Common myeloid progenitor, CD34-positive (primary cell): ENCODE results near the gene EGFL7.
A peak's percentile ranks its signal among the peaks of the same experiment; 100 is the strongest.
"Not testable (repeated sequence)": the region's sequence is repeated elsewhere in the genome, so short reads cannot be mapped to it uniquely, and the experiment has no call there.

Experiments
- CTCF ChIA-PET: fragments of 350-600 bp; sonication (Branson Sonifier 250); formaldehyde crosslinking; loops from one replicate; lab custom pipeline; 2021; ENCODE audit warnings: antibody characterized with exemption; lab: Charles Lee
- POLR2A ChIA-PET: fragments of 350-600 bp; sonication (Branson Sonifier 250); formaldehyde crosslinking; loops from one replicate; lab custom pipeline; 2021; ENCODE audit warnings: antibody characterized with exemption; lab: Charles Lee
- DNase-seq, 3 donors: peaks; one replicate each; pipeline versions ENCODE4 v3.0.0 to v3.0.0-alpha.2; 2013
- H3K27ac ChIP-seq, 2 experiments: 1 replicate in 1 of 2; 2 replicates in 1 of 2; pipeline ENCODE4 v1.7.0; 2013; ENCODE audit warnings: inconsistent platforms in 2 of 2, low read length in 2 of 2, mild to moderate bottlenecking in 2 of 2, low read depth in 1 of 2, moderate library complexity in 1 of 2; ENCODE audit not compliant: severe bottlenecking in 2 of 2, insufficient read depth in 1 of 2, poor library complexity in 1 of 2
- H3K27me3 ChIP-seq, 5 experiments: replicated peaks in 2 of 5; 1 replicate in 3 of 5; 2 replicates in 2 of 5; pipeline versions ENCODE4 v1.6.1 to v1.7.0; 2013; ENCODE audit warnings: low read length in 4 of 5, mild to moderate bottlenecking in 2 of 5, moderate library complexity in 2 of 5, inconsistent platforms in 1 of 5; ENCODE audit not compliant: insufficient read depth in 5 of 5, control insufficient read depth in 4 of 5
- H3K36me3 ChIP-seq, 4 experiments: 1 replicate in 2 of 4; 2 replicates in 2 of 4; pipeline versions ENCODE4 v1.6.1 to v1.7.0; 2013; ENCODE audit warnings: low read length in 3 of 4, control low read depth in 1 of 4, mild to moderate bottlenecking in 1 of 4; ENCODE audit not compliant: control insufficient read depth in 4 of 4, insufficient read depth in 4 of 4
- H3K4me1 ChIP-seq, 4 experiments: 1 replicate in 3 of 4; 2 replicates in 1 of 4; pipeline versions ENCODE4 v1.6.1 to v1.7.1; 2013; ENCODE audit warnings: low read length in 3 of 4, mild to moderate bottlenecking in 3 of 4, control low read depth in 1 of 4, inconsistent platforms in 1 of 4, moderate library complexity in 1 of 4; ENCODE audit not compliant: control insufficient read depth in 4 of 4, insufficient read depth in 4 of 4; ENCODE audit errors: control extremely low read depth in 1 of 4
- H3K4me3 ChIP-seq, 7 experiments: 1 replicate in 4 of 7; 2 replicates in 3 of 7; pipeline versions ENCODE4 v1.5.1 to v1.7.0; 2013; ENCODE audit warnings: mild to moderate bottlenecking in 7 of 7, low read length in 6 of 7, moderate library complexity in 6 of 7, inconsistent platforms in 2 of 7, low read depth in 2 of 7, control low read depth in 1 of 7; ENCODE audit not compliant: insufficient read depth in 4 of 7, control insufficient read depth in 1 of 7; ENCODE audit errors: extremely low read depth in 1 of 7
- H3K9me3 ChIP-seq, 5 experiments: 1 replicate in 4 of 5; 2 replicates in 1 of 5; pipeline versions ENCODE4 v1.6.1 to v1.7.1; 2013; ENCODE audit warnings: low read length in 4 of 5, mild to moderate bottlenecking in 2 of 5, inconsistent platforms in 1 of 5, low read depth in 1 of 5, moderate library complexity in 1 of 5; ENCODE audit not compliant: control insufficient read depth in 4 of 5, insufficient read depth in 2 of 5; ENCODE audit errors: control extremely low read depth in 1 of 5
- WGBS: methylation state at CpG from one replicate; pipeline ENCODE4 v1.1.5; 2013; ENCODE audit not compliant: insufficient coverage; 5-methylcytosine and 5-hydroxymethylcytosine counted together

Gene EGFL7

GRCh38 chr9:136632491-136633106 lies 30.1 kb upstream of the EGFL7 start:
- H3K27ac ChIP-seq, H3K36me3 ChIP-seq, H3K9me3 ChIP-seq, H3K4me3 ChIP-seq, DNase-seq, H3K27me3 ChIP-seq: not testable (repeated sequence)
- ChIA-PET CTCF (interaction anchor here (0.8 to 3.0 kb wide), 12 partner anchors 11 to 463 kb away, joined by 3 to 40 read pairs (median 4); no protein-coding TSS in a partner anchor), POLR2A (interaction anchor here (1.4 kb wide), 3 partner anchors 12 to 100 kb away, joined by 4 to 6 read pairs (median 5); no protein-coding TSS in a partner anchor)
- 80% methylated on average over 22 of the region's 36 CpGs for WGBS
- H3K4me1 ChIP-seq = peaks cover 0 to 42% (median 41%) of the 10 kb centered on the region in 4 experiments

- no peak overlapping the region for H3K4me3 ChIP-seq
- no peak for DNase-seq
- ChIA-PET CTCF (interaction anchor here (0.7 to 3.0 kb wide), 7 partner anchors 9 to 148 kb away, joined by 3 to 40 read pairs (median 3); no protein-coding TSS in a partner anchor), POLR2A (interaction anchor here (1.3 kb wide), 1 partner anchor 11 kb away, joined by 3 read pairs; no protein-coding TSS in a partner anchor)
- H3K27ac ChIP-seq = no peak overlapping the region
- H3K27me3 ChIP-seq = no peaks in the 10 kb centered on the region
- H3K36me3 ChIP-seq = no peaks in the 10 kb centered on the region
- peaks cover 0 to 20% (median 19%) of the 10 kb centered on the region in 4 experiments for H3K4me1 ChIP-seq
- 100% methylated on average over 7 of the region's 11 CpGs for WGBS
- no peaks in the 10 kb centered on the region for H3K9me3 ChIP-seq
Observed at GRCh38 chr9:136634904-136635303, 27.8 kb upstream of the EGFL7 start.

GRCh38 chr9:136640171-136641111 lies 22.3 kb upstream of the EGFL7 start:
- CTCF ChIA-PET = interaction anchor here (1.1 to 11.8 kb wide), 6 partner anchors 20 to 155 kb away, joined by 3 to 194 read pairs (median 10); partner anchors contain the start of gene EGFL7

GRCh38 chr9:136642439-136642921 lies 20.2 kb upstream of the EGFL7 start:
- DNase-seq = no peak
- H3K27me3 ChIP-seq = no peaks in the 10 kb centered on the region
- WGBS = 80% methylated on average over 4 of the region's 7 CpGs
- POLR2A ChIA-PET = interaction anchor here (9.6 kb wide), 1 partner anchor 18 kb away, joined by 406 read pairs; the partner anchor contains the start of gene EGFL7
- H3K36me3 ChIP-seq = no peaks in the 10 kb centered on the region
- no peak overlapping the region for H3K4me3 ChIP-seq
- CTCF ChIA-PET = interaction anchor here (0.7 to 11.8 kb wide), 6 partner anchors 8 to 155 kb away, joined by 4 to 194 read pairs (median 6); partner anchors contain the start of gene EGFL7
- no peak overlapping the region for H3K27ac ChIP-seq
- H3K4me1 ChIP-seq = peaks cover 3 to 52% (median 51%) of the 10 kb centered on the region in 4 experiments
- H3K9me3 ChIP-seq = no peaks in the 10 kb centered on the region

More at GRCh38 chr9:136640171-136641111, 22.3 kb upstream of the EGFL7 start:
- H3K27me3 ChIP-seq = no peaks in the 10 kb centered on the region
- no peak overlapping the region for H3K4me3 ChIP-seq
- no peak overlapping the region for H3K27ac ChIP-seq
- H3K9me3 ChIP-seq = no peaks in the 10 kb centered on the region
- no peak for DNase-seq
- whole genome bisulfite sequencing = 95% methylated on average over 29 of the region's 32 CpGs
- POLR2A ChIA-PET = interaction anchor here (0.8 to 0.9 kb wide), 2 partner anchors 9 to 20 kb away, joined by 3 read pairs; no protein-coding TSS in a partner anchor
- peaks cover 3 to 32% (median 31%) of the 10 kb centered on the region in 4 experiments for H3K4me1 ChIP-seq
- no peaks in the 10 kb centered on the region for H3K36me3 ChIP-seq

GRCh38 chr9:136643596-136644342 lies 18.9 kb upstream of the EGFL7 start:
- H3K36me3 ChIP-seq = no peaks in the 10 kb centered on the region
- H3K27me3 ChIP-seq = no peaks in the 10 kb centered on the region
- ChIA-PET POLR2A (interaction anchor here (0.6 to 9.6 kb wide), 10 partner anchors 15 to 157 kb away, joined by 3 to 406 read pairs (median 6); partner anchors contain the start of gene EGFL7), CTCF (interaction anchor here (0.6 to 11.8 kb wide), 11 partner anchors 9 to 157 kb away, joined by 3 to 194 read pairs (median 7); partner anchors contain the start of gene EGFL7)
- peaks cover 3 to 62% (median 59%) of the 10 kb centered on the region in 4 experiments for H3K4me1 ChIP-seq
- H3K27ac ChIP-seq = peak overlapping the region in 1 of 2 experiments; percentile 7
- H3K9me3 ChIP-seq = no peaks in the 10 kb centered on the region
- no peak for DNase-seq
- 29% methylated on average over 30 of the region's 31 CpGs for WGBS
- H3K4me3 ChIP-seq = peak overlapping the region in 6 of 7 experiments; percentile 17 to 65 (median 56)

- 0% methylated on average over 11 of the region's 15 CpGs for WGBS
- H3K4me1 ChIP-seq = peaks cover 3 to 67% (median 64%) of the 10 kb centered on the region in 4 experiments
Observed at GRCh38 chr9:136644343-136644592, 18.4 kb upstream of the EGFL7 start.

More at GRCh38 chr9:136644343-136644592, 18.4 kb upstream of the EGFL7 start:
- Histone ChIP-seq H3K9me3 (no peaks in the 10 kb centered on the region), H3K36me3 (no peaks in the 10 kb centered on the region), H3K4me3 (peak overlapping the region in 6 of 7 experiments; percentile 17 to 65 (median 56)), H3K27me3 (no peaks in the 10 kb centered on the region), H3K27ac (peak overlapping the region in 1 of 2 experiments; percentile 7)
- ChIA-PET CTCF (interaction anchor here (1.0 to 11.8 kb wide), 9 partner anchors 9 to 157 kb away, joined by 3 to 194 read pairs (median 9); partner anchors contain the start of gene EGFL7), POLR2A (interaction anchor here (0.7 to 9.6 kb wide), 12 partner anchors 13 to 158 kb away, joined by 3 to 406 read pairs (median 4); partner anchors contain the start of genes EGFL7 and NOTCH1)
- peak; percentile 86 to 92 (median 89) for DNase-seq
